HUES48 (cell line): ENCODE data around the gene TMEM220.

ENCODE experiments used
- H3K27ac ChIP-seq: one replicate; pipeline ENCODE4 v1.7.0; 2013; ENCODE audit warnings: low read depth, low read length, inconsistent platforms
- H3K27me3 ChIP-seq: 2 replicates; pipeline ENCODE4 v1.6.1; 2013; ENCODE audit warnings: mild to moderate bottlenecking, low read length; ENCODE audit not compliant: control insufficient read depth, insufficient read depth
- H3K36me3 ChIP-seq: 2 replicates; pipeline ENCODE4 v1.6.1; 2013; ENCODE audit warnings: low read length; ENCODE audit not compliant: control insufficient read depth, insufficient read depth
- H3K4me1 ChIP-seq: 2 replicates; pipeline ENCODE4 v1.6.1; 2013; ENCODE audit warnings: mild to moderate bottlenecking, low read length; ENCODE audit not compliant: control insufficient read depth, insufficient read depth
- H3K4me3 ChIP-seq: 2 replicates; pipeline ENCODE4 v1.5.1; 2013; ENCODE audit warnings: mild to moderate bottlenecking, low read depth, low read length
- H3K9ac ChIP-seq: 2 replicates; pipeline ENCODE4 v1.6.1; 2013; ENCODE audit warnings: mild to moderate bottlenecking, low read depth, low read length, moderate library complexity
- H3K9me3 ChIP-seq: 2 replicates; pipeline ENCODE4 v1.6.1; 2013; ENCODE audit warnings: low read length; ENCODE audit not compliant: control insufficient read depth, insufficient read depth

The TMEM220 gene

DNA sequence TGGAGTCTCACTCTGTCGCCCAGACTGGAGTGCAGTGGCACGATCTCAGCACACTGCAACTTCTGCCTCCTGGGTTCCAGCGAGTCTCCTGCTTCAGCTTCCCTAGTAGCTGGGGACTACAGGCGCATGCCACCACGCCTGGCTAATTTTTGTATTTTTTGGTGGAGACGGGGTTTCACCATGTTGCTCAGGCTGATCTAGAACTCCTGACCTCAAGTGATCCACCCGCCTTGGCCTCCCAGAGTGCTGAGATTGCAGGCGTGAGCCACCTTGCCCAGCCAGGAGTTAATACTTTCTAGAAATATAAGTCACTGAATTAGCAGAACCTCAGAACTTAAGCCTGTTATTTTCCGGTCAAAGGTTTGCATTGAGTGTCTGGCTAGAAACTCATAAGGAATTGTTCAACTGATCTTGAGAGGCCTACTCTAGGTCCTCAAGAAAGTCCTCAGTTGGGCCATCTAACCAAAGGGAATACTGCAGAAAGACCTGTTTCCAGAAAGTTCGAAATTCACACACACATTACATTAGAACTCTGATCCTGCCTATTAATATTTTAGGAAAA lies 1.4 kb downstream of the TMEM220 start:
- Histone ChIP-seq H3K4me1 (peaks cover 13% of the 10 kb centered on the region; the same call in 1 of the 2 replicates), H3K9me3 (no peaks in the 10 kb centered on the region), H3K36me3 (0 out of 2 replicates have a peak, but pooled peaks cover 5% of the 10 kb centered on the region), H3K4me3 (no peak overlapping the region), H3K27ac (no peak overlapping the region), H3K9ac (no peak overlapping the region), H3K27me3 (no peaks in the 10 kb centered on the region)

DNA sequence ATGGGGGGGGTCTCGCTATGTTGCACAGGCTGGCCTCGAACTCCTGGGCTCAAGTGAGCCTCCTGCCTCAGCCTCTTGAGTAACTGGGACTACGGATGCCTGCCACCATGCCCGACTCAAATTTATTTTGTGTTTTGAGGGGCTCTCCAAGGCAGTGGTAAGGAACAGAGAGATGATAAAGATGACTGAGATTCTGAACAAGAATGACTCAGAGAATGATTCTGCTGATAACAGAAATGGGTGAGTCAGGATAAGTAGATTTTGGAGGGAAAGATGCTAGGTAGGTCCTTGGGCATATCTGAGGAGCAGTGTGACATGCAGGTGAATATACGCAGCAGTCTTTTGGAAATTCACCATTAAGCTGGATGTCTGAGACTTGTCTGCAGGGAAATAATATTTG lies 2.6 kb downstream of the TMEM220 start:
- H3K4me3 ChIP-seq: no peak overlapping the region
- H3K27ac ChIP-seq: no peak overlapping the region
- H3K36me3 ChIP-seq: 0 out of 2 replicates have a peak, but pooled peaks cover 5% of the 10 kb centered on the region
- H3K4me1 ChIP-seq: peaks cover 13% of the 10 kb centered on the region; the same call in 1 of the 2 replicates
- no peaks in the 10 kb centered on the region for H3K27me3 ChIP-seq
- H3K9ac ChIP-seq: no peak overlapping the region
- H3K9me3 ChIP-seq: no peaks in the 10 kb centered on the region

DNA sequence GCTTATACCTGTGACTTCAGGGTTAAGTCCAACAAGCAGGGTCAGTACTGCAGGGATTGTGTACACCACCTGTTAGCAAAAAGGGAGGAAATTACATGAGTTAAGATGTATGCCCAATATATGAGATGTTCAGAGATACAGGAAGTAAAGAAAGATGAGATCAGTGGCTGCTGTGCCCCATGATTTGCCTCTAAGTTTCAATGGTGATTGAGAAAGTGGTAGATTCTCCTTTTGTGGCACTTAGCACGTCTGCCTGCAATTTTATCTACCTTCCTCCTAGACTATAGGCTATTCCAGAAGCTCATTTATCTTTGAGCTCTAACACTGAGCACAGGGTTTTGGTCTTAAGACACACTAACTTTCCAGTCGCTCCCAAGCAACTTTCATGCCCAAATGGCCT lies 3.6 kb downstream of the TMEM220 start:
- Histone ChIP-seq H3K27ac (no peak overlapping the region), H3K9ac (no peak overlapping the region), H3K9me3 (no peaks in the 10 kb centered on the region)

DNA sequence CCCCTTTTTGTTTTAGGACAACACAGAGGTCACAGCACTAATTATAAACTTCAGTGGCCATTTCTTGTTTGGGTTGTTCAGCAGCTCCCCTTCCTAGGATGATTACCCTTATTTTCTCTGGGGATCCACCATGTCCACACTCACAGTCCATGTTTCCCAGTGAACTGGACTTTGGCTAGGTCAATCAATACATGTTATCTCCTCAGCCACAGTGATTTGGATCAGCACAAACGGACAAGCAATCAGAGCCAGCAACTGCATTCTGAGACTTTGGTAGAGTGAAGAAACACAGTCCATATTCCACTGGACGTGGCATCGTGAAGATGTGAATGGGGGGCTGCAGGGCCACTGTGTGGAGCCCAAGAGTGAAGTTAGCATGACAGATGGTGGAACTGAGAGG lies 4.6 kb downstream of the TMEM220 start:
- Histone ChIP-seq H3K9ac (no peak overlapping the region), H3K4me1 (peaks cover 7% of the 10 kb centered on the region; the same call in 1 of the 2 replicates), H3K9me3 (no peaks in the 10 kb centered on the region), H3K27me3 (no peaks in the 10 kb centered on the region), H3K4me3 (no peak overlapping the region), H3K27ac (no peak overlapping the region), H3K36me3 (0 out of 2 replicates have a peak, but pooled peaks cover 5% of the 10 kb centered on the region)

More for the DNA sequence above, 3.6 kb downstream of the TMEM220 start:
- Histone ChIP-seq H3K27me3 (no peaks in the 10 kb centered on the region), H3K36me3 (0 out of 2 replicates have a peak, but pooled peaks cover 5% of the 10 kb centered on the region), H3K4me3 (no peak overlapping the region), H3K4me1 (peaks cover 7% of the 10 kb centered on the region; the same call in 1 of the 2 replicates)

DNA sequence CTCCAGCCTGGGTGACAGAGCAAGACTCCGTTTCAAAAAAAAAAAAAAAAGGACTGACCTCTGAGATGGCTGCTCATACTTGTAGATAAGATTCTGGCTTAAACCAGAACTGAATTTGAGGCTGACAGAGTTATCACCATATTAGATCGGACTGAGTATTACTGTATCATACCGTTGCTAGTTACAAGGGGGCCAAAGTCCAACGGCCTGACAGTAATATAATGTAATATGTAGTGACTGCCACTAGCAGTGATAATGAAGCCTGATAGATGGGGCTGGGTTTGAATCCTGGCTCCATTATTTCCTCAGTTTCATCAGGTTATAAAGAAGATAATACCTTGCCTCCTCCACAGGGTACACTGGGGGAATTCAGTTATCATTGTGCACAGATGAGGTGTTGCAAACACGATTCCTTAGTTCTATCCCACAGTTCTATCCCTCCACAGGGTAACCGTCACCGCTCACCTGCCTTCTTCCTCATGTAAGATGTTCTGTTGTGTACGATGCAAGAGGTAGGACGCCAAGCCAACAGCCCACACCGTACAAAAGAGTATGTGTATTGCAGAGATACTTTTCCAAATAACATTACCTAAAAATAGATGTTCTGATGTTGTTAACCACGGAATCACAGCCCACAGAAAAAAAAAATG lies 5.2 kb downstream of the TMEM220 start:
- H3K9ac ChIP-seq: no peak overlapping the region
- peaks cover 7% of the 10 kb centered on the region; the same call in 1 of the 2 replicates for H3K4me1 ChIP-seq
- H3K36me3 ChIP-seq: 0 out of 2 replicates have a peak, but pooled peaks cover 5% of the 10 kb centered on the region
- H3K27ac ChIP-seq: no peak overlapping the region
- H3K4me3 ChIP-seq: no peak overlapping the region
- no peaks in the 10 kb centered on the region for H3K27me3 ChIP-seq
- H3K9me3 ChIP-seq: no peaks in the 10 kb centered on the region

DNA sequence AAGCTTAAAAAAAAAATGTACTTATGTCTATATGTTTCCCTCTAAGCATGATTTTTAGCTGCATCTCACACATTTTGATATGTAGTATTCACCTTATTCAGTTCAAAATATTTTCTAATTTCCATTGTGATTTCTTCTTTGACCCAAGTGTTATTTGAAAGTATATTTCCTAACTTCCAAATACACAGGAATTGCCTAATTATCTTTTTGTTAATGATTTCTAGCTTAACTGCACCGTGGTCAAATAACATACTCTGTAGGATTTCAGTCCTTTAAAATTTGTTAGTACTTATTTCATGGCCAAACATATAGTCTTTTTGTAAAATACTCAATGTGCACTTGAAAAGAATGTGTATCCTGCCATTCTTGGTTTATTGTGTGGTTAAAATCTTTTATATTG lies 11.3 kb downstream of the TMEM220 start:
- Histone ChIP-seq H3K4me3 (no peak overlapping the region), H3K4me1 (no peaks in the 10 kb centered on the region), H3K36me3 (no peaks in the 10 kb centered on the region), H3K9ac (no peak overlapping the region), H3K27me3 (no peaks in the 10 kb centered on the region), H3K27ac (no peak overlapping the region), H3K9me3 (no peaks in the 10 kb centered on the region)

DNA sequence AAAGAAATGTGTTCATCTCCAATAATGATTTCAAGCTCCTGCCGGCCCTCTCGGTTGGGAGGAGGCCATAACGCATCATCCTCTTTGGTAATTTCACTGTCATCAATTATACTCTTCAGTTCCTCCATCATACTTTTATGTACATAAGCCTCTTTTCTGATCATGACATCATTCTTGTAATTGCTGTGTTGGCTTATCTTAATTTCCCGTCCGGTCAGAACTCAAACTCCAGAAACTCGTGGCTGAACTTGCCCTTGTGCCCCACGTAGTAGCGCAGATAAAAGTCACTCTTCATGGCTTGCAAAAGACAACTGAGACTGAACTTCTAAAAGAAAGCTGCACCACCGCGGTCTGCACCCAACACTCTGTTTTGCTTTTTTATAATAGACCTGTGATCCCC lies 13.6 kb downstream of the TMEM220 start:
- Histone ChIP-seq H3K36me3 (peaks cover 16% of the 10 kb centered on the region), H3K27me3 (no peaks in the 10 kb centered on the region), H3K4me1 (no peaks in the 10 kb centered on the region), H3K9me3 (no peaks in the 10 kb centered on the region), H3K27ac (no peak overlapping the region), H3K4me3 (no peak overlapping the region), H3K9ac (no peak overlapping the region)

DNA sequence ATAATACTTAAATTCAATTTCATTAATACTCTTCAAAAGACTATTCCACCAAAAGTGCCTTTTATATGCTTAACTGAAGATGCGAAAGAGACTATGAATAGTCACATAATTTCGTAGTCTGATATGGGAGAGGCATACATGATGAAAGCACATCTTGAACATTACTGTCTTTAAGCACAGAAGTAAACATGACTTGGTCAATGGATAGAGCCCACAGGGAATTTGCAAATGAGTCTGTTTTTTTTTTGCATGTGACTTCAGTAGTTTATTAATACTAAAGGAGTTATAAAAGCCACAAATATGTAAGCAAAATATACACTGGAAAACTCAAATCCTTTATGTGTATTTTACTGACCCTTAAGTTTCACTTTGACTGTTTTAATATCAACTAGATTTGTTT lies 16.5 kb downstream of the TMEM220 start:
- H3K9me3 ChIP-seq: no peaks in the 10 kb centered on the region
- H3K27me3 ChIP-seq: no peaks in the 10 kb centered on the region
- no peak overlapping the region for H3K27ac ChIP-seq
- H3K36me3 ChIP-seq: peaks cover 42% of the 10 kb centered on the region
- H3K4me3 ChIP-seq: no peak overlapping the region
- H3K4me1 ChIP-seq: no peaks in the 10 kb centered on the region
- H3K9ac ChIP-seq: no peak overlapping the region

DNA sequence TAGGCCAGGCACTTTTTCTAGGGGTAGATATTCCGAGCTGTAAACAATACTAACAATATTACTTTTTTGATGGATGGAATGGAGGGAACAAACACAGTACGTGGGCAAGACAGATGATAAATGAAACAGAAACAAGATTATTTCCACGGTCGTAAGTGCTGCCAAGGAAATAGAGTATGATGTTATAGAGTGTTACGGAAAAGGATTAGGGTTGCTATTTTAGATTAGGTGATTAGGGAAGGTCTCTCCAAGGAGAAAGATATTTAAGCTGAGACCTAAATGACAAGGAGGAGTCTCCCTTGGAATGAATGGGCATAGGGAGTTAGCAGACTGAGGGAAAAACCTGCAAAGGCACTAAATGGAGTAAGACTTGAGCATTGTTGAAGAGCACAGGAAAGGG lies 24.1 kb downstream of the TMEM220 start:
- Histone ChIP-seq H3K9ac (no peak overlapping the region), H3K27me3 (no peaks in the 10 kb centered on the region), H3K27ac (no peak overlapping the region), H3K4me1 (no peaks in the 10 kb centered on the region), H3K9me3 (no peaks in the 10 kb centered on the region), H3K36me3 (peaks cover 55% of the 10 kb centered on the region), H3K4me3 (no peak overlapping the region)

DNA sequence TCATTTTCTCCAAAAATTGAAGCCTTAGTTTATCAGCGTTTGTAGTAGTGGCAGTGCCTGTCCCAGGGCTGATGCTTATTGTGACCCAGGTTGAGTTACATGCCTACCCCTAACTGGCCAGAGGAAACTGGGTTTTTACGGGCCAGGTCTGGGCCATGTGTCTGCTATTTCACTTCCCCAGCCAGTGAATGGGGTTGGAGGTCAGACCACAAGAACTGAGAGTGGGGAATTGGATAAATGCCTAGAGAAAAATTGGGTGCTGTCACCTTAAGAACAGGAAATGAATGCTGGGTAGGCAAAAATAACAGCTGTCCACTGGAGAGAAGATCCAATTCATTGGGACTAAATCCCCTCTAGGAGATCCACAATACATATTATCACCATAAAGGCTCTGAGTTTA lies 27.2 kb downstream of the TMEM220 start:
- Histone ChIP-seq H3K4me3 (no peak overlapping the region), H3K9ac (no peak overlapping the region), H3K27ac (no peak overlapping the region), H3K4me1 (no peaks in the 10 kb centered on the region), H3K36me3 (peaks cover 31% of the 10 kb centered on the region), H3K9me3 (no peaks in the 10 kb centered on the region), H3K27me3 (no peaks in the 10 kb centered on the region)

DNA sequence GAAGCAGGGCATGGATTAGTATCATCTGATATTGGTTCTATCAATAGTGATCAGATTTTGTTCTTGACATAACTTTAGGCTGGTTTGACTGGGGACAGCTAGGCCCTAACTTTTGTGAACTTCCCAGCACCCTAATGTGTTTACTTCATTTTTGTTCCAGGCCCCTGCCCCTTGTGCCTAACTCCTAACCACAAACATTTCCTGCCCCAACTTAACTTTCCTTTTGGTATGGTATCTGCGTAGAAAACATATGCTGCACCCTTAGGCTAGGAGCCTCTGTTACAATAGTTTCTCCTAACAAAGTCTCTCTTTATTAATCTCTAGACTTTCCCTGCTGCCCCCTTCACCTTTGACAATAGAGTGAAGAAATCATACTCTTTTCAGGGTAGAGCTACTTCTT lies 30.0 kb downstream of the TMEM220 start:
- Histone ChIP-seq H3K27me3 (no peaks in the 10 kb centered on the region), H3K9ac (no peak overlapping the region), H3K36me3 (peaks cover 12% of the 10 kb centered on the region), H3K9me3 (no peaks in the 10 kb centered on the region), H3K27ac (no peak overlapping the region), H3K4me1 (no peaks in the 10 kb centered on the region), H3K4me3 (no peak overlapping the region)
